Cerebellar cortex (tissue), 1 donor: ENCODE measurements around the gene RCCD1.
A peak's percentile ranks its signal among the peaks of the same experiment; 100 is the strongest.

Source experiments
- DNase-seq: peaks from one replicate; pipeline ENCODE4 v3.0.0-alpha.2; 2015; ENCODE audit warnings: low spot score

RCCD1 gene

DNA sequence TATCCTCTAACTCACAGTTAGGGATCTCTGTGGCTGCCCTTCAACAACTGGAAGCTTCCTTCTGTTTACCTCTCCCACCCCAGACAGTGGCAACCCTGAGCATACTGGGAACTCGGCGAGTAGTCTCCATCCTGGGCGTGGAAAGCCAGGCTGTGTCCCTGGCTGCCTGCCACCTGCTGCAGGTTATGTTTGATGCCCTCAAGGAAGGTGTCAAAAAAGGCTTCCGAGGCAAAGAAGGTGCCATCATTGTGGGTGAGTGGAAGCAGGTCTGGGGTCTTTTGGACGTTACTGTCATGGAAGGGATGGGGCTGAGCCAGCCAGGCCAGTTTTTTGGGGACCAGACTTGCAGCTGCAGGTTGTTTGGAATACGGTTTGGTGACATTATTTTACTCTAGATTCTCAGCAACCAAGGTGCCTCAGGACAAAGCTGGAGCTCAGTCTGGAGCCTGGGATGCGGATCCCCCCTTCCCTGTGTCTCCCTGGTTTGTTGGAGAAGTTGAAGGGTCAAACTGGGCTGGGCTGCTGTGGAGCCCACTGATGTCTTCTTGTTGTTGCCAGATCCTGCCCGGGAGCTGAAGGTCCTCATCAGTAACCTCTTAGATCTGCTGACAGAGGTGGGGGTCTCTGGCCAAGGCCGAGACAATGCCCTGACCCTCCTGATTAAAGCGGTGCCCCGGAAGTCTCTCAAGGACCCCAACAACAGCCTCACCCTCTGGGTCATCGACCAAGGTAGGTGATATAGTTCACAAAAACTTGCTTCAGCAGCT is 12.1 kb upstream of the RCCD1 start:
- DNase-seq: no peak

DNA sequence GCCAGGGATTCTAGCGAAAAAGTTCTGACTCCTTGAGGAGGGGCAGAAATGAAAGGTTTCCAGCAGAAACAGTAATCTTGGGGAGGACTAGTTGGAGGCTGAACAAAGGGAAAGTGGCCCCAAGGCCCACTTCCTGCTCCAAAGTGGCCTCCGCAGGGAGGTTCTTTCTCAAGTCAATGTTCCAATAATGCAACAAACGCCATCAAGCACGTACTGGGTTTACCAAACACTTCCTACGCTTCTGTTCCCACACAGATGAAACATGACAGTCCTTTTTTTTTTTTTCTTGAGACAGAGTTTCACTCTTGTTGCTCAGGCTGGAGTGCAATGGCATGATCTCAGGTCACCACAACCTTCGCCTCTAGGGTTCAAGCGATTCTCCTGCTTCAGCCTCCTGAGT is 9.6 kb upstream of the RCCD1 start:
- DNase-seq: no peak

DNA sequence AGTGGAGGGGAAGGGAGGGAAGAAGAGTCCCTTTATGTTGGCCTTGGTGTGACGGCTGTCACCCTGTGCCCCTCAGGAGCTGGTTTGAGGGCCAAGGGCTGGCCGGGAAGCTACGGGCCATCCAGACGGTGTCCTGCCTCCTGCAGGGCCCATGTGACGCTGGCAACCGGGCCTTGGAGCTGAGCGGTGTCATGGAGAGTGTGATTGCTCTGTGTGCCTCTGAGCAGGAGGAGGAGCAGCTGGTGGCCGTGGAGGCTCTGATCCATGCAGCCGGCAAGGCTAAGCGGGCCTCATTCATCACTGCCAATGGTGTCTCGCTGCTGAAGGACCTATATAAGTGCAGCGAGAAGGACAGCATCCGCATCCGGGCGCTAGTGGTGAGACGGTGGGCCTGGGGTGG is 8.1 kb upstream of the RCCD1 start:
- peak; percentile 90 for DNase-seq

- DNase-seq: no peak
Observed at GRCh38 chr15:90946941-90947576, 7.6 kb upstream of the RCCD1 start.

DNA sequence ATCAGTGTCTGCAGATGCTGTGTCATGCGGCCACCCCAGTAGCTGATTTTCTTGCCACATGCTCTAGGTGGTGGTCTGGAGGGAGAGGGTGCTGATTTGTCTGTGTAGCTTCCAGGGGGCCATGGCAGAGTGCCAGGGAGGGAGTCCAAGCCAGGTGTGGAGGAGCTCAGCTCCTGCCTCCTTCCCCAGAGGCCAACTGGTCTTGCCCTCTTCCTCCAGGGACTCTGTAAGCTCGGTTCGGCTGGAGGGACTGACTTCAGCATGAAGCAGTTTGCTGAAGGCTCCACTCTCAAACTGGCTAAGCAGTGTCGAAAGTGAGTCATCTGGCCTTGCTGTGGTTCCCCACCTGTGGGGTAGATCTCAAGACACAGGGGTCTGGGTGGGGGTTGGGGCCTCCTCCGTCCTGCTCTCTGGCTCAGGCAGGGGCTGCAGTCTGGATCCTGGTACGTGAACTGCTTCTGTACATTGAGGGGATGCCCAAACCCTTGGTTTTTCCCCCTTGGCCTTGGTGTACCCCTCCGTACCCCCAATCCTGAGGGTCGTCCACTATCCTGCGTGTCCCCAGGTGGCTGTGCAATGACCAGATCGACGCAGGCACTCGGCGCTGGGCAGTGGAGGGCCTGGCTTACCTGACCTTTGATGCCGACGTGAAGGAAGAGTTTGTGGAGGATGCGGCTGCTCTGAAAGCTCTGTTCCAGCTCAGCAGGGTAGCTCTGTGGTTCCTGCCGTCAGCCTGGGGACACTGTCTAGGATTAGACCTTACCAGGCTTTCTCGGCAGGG is 6.9 kb upstream of the RCCD1 start:
- no peak for DNase-seq

- no peak for DNase-seq
Observed at GRCh38 chr15:90948506-90948905, 6.2 kb upstream of the RCCD1 start.

GRCh38 chr15:90949979-90950675 is 4.6 kb upstream of the RCCD1 start:
- no peak for DNase-seq

DNA sequence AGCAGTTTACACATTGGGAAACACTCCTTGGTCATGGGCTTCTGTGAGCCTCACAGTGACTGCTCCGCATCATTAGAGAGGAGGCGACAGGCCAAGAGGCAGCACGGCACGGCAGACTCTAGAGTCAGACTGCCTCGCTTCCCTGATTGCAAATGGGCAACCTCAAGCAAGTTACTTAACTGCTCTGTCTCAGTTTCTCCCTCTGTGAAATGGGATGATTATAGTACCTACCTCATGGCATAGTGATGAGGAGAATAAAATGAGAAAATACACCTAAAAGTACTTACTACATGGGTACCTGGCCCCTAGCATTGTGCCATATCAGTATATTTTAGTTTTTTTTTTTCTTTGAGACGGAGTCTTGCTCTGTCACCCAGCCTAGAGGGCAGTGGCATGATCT is 4.0 kb upstream of the RCCD1 start:
- DNase-seq: no peak

DNA sequence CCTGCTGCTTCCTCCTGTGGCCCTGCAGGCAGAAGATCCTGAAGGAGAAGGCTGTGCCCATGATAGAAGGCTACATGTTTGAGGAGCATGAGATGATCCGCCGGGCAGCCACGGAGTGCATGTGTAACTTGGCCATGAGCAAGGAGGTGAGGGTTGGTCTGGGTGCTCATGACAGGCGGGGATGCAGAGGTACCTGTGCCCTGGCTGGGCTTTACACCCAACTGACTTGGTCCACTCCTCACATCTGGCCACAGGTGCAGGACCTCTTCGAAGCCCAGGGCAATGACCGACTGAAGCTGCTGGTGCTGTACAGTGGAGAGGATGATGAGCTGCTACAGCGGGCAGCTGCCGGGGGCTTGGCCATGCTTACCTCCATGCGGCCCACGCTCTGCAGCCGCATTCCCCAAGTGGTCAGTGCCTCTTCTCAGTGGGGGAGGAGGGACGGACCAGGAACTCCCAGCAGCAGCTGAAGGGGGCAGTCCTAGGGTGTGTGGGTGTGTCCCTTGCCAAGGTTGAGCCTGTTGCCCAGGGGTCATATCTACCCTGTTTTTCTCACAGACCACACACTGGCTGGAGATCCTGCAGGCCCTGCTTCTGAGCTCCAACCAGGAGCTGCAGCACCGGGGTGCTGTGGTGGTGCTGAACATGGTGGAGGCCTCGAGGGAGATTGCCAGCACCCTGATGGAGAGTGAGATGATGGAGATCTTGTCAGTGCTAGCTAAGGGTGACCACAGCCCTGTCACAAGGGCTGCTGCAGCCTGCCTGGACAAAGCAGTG is 1.6 kb upstream of the RCCD1 start:
- DNase-seq: no peak

DNA sequence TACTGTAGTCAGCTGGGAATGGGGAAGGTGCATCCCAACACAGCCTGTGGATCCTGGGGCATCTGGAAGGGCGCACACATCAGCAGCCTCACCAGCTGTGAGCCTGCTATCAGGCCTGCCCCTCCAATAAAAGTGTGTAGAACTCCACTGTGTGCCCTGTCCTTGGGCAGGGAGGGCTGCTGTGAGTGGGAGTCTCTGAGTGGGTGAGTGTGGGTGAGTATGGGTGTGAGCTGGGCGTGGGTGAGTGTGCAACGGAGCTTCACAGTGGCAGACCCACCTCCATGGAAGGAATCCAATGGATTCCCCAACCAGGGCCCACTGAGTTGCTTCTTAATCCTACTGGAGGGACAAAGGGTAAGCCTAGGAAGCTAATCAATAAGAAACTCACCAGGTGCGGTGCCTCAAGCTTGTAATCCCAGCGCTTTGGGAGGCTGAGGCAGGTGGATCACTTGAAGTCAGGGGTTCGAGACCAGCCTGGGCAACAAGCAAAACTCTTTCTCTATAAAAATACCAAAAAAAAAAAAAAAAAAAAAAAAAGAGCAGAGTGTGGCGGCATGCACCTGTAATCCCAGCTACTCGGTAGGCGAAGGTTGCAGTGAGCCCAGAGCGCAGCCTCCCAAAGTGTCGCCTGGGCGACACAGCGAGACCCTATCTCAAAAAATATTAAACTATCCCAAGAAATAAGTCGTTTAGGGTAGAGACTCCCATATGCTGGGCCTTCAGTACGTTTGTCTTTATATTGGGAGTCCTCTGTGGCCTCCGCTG is 555 bp upstream of the RCCD1 start:
- DNase-seq: no peak

DNA sequence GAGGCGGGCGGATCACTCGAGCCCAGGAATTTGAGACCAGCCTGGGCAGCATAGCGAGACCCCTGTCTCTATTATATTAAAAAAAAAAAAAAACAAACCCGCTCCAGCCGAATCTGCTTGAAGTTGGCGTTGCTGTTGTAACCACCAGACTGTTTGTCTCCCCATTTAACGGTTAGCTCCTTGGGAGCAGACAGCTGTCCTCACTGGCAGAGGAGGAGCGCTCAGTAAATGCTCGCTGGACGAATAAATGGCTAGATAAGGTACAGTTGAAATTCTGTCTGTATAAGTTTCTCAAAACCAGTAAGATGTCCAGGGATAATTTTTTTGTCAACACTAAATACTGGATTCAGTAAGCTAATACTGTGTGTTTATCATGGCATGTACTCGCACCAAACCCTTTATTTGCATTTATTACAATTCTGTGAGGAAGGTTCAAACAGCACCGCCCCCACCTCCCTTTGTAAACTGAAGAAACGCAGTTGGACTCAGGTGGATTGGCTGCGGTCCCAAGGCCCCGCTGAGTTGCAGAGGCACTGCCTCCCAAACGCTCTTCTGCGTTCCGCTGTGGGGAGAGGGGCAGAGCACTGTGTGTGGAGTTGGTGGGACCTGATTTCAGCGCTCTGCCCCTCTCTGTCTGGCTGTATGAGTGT is 1.1 kb downstream of the RCCD1 start:
- DNase-seq: no peak

DNA sequence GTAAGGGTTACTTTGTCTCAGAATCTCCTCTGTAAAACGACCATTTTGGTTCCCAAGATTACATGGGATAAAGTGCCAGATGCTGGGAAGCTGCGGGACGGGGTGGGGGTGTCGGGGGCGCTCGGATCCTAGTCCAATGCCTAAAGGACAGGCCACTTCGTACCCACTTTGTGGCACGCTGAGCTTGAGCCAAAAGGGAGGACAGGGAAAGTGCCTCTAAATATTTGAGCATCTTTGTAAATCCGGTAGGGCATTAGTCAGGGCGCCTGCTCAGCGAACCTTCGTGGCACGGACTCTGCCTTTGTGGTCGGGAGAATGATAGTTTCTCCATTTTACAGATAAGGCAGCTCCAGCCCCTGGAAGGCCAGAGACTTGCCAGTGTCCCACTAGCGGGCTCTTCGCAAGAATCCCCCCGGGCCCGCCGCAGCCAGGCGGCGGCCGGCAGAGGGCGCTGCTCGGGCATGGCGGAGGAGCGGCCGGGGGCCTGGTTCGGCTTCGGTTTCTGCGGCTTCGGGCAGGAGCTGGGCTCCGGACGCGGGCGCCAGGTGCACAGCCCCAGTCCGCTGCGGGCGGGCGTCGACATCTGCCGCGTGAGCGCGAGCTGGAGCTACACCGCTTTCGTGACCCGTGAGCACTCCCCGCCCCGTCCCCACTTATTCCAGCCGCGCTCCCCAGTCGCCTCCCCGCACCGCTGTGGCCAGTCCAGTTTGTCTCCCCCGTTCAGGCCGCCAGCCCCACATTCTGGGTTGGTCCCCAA is 1.8 kb downstream of the RCCD1 start:
- DNase-seq: peak; percentile 68

GRCh38 chr15:90957031-90957790 is 2.5 kb downstream of the RCCD1 start:
- peak; percentile 47 for DNase-seq

GRCh38 chr15:90957791-90958190 is 3.1 kb downstream of the RCCD1 start:
- peak; percentile 57 for DNase-seq

DNA sequence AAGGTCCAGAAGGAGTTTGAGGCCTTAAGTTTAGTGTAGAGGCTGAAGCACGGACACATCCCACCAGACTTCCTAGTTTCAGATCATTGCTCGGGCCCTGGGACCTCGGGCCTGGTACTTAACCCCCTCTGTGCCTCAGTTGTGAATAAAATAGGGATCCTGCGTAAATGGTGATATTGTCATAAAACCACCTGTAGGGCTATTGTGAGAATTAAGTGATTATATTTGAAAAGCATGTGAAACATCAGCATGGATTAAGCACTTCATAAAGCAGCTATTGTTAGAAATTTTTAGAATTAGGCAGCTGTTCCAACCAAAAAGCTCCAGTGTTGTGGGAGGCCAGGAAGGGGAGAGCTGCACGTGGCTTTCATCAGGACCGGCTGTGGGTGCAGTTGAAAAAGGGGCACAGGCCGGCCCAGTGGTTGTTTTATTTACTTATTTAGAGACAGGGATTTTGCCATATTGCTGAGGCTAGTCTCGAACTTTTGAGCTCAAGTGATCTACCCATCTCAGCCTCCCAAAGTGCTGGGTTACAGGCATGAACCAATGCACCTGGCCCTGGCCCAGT is 4.4 kb downstream of the RCCD1 start:
- DNase-seq: no peak

GRCh38 chr15:90959894-90960293 is 5.2 kb downstream of the RCCD1 start:
- peak; percentile 89 for DNase-seq

GRCh38 chr15:90960298-90961091 is 5.8 kb downstream of the RCCD1 start:
- peak; percentile 16 for DNase-seq

GRCh38 chr15:90962021-90962420 is 7.3 kb downstream of the RCCD1 start:
- no peak for DNase-seq
